Smooth muscle cell (in vitro differentiated cells): ENCODE results near the gene SHE. TPM values are rescaled to one million over a fixed set of nuclear protein-coding genes. Genes with fewer than 3 reads are reported as not detected.

Experiments used
- DNase-seq: peaks from one replicate; lab custom pipeline; 2025; ENCODE audit not compliant: unreplicated experiment; lab: John Stamatoyannopoulos, UW
- H2AFZ ChIP-seq: fragments of 200-600 bp; sonication (generic); 2 replicates; pipeline ENCODE4 v1.6.0; 2016; ENCODE audit warnings: antibody characterized with exemption, low read depth, mild to moderate bottlenecking
- H3F3A ChIP-seq: fragments of 200-600 bp; sonication (generic); 2 replicates; pipeline ENCODE4 v1.6.0; 2017; ENCODE audit warnings: antibody characterized with exemption, low read depth
- H3K27ac ChIP-seq: fragments of 200-600 bp; sonication (generic); 2 replicates; pipeline ENCODE4 v1.5.1; 2016; ENCODE audit warnings: low read depth, mild to moderate bottlenecking
- H3K27me3 ChIP-seq: fragments of 200-600 bp; sonication (generic); 2 replicates; pipeline ENCODE4 v1.6.1; 2016; ENCODE audit warnings: low read depth, mild to moderate bottlenecking
- H3K36me3 ChIP-seq: fragments of 200-600 bp; sonication (generic); 2 replicates; pipeline ENCODE4 v1.5.1; 2016; ENCODE audit warnings: low read depth
- H3K4me1 ChIP-seq: fragments of 200-600 bp; sonication (generic); 2 replicates; pipeline ENCODE4 v1.5.1; 2016; ENCODE audit warnings: low read depth
- H3K4me2 ChIP-seq: fragments of 200-600 bp; sonication (generic); 2 replicates; pipeline ENCODE4 v1.6.0; 2016; ENCODE audit warnings: mild to moderate bottlenecking
- H3K4me3 ChIP-seq: fragments of 200-600 bp; sonication (generic); 2 replicates; pipeline ENCODE4 v1.5.1; 2016; ENCODE audit warnings: mild to moderate bottlenecking
- H3K79me2 ChIP-seq: fragments of 200-600 bp; sonication (generic); 2 replicates; pipeline ENCODE4 v1.6.0; 2016; ENCODE audit warnings: low read depth, mild to moderate bottlenecking
- H3K9ac ChIP-seq: fragments of 200-600 bp; sonication (generic); 2 replicates; pipeline ENCODE4 v1.6.0; 2016; ENCODE audit warnings: low read depth
- H3K9me3 ChIP-seq: fragments of 200-600 bp; sonication (generic); replicated peaks from 2 replicates; pipeline ENCODE4 v1.5.1; 2016; ENCODE audit warnings: low read depth
- H4K20me1 ChIP-seq: fragments of 200-600 bp; sonication (generic); 2 replicates; pipeline ENCODE4 v1.6.0; 2016; ENCODE audit warnings: low read depth
- CTCF ChIP-seq: fragments of 200-600 bp; sonication (generic); IDR thresholded peaks from 2 replicates; pipeline ENCODE4 v1.5.1; 2017; ENCODE audit warnings: borderline replicate concordance, mild to moderate bottlenecking, antibody characterized with exemption; ENCODE audit not compliant: insufficient read depth, poor library complexity, severe bottlenecking
- WGBS: methylation state at CpG from one replicate; pipeline ENCODE4 v1.1.7; 2016; ENCODE audit warnings: low lambda C conversion rate; 5-methylcytosine and 5-hydroxymethylcytosine counted together
- polyA plus RNA-seq: library from polyadenylated mRNA; unstranded; fragments of >200 nt; fragmentation: Nextera tagmentation; extraction: Ambion mirVana; gene quantifications from 2 replicates; pipeline ENCODE4 v1.2.1, GENCODE V29; 2016
- total RNA-seq: library from RNA; depleted of rRNA; stranded (reverse); fragments of >200 nt; gene quantifications from 2 replicates; pipeline ENCODE4 v1.2.3, GENCODE V29; 2014

SHE gene
- total and polyA plus RNA-seq, 2 experiments from 2014 or later, result 0.39 to 0.45 TPM

GRCh38 chr1:154519591-154519991 lies 17.4 kb upstream of the SHE start:
- DNase-seq, result no peak

GRCh38 chr1:154517661-154518060 lies 15.4 kb upstream of the SHE start:
- H3K9me3 ChIP-seq, result no peaks in the 10 kb centered on the region
- no peaks in the 10 kb centered on the region for H3K36me3 ChIP-seq
- no peak for DNase-seq
- peaks cover 17% of the 10 kb centered on the region for H3K27me3 ChIP-seq
- TF ChIP-seq CTCF, result no peak
- no peak overlapping the region for H3K4me3 ChIP-seq
- H3K4me2 ChIP-seq, result no peak overlapping the region
- H3F3A ChIP-seq, result no peaks in the 10 kb centered on the region
- H3K79me2 ChIP-seq, result no peaks in the 10 kb centered on the region
- no peak overlapping the region for H2AFZ ChIP-seq
- 97% methylated on average over 11 of the region's 11 CpGs for WGBS
- H3K4me1 ChIP-seq, result no peaks in the 10 kb centered on the region
- H3K27ac ChIP-seq, result no peak overlapping the region
- no peak overlapping the region for H3K9ac ChIP-seq
- no peaks in the 10 kb centered on the region for H4K20me1 ChIP-seq

More at GRCh38 chr1:154519591-154519991, 17.4 kb upstream of the SHE start:
- no peak overlapping the region for H3K4me2 ChIP-seq
- no peaks in the 10 kb centered on the region for H3K79me2 ChIP-seq
- no peaks in the 10 kb centered on the region for H4K20me1 ChIP-seq
- no peaks in the 10 kb centered on the region for H3K36me3 ChIP-seq
- no peaks in the 10 kb centered on the region for H3K9me3 ChIP-seq
- no peak for TF ChIP-seq CTCF
- no peaks in the 10 kb centered on the region for H3K4me1 ChIP-seq
- 60% methylated on average over 9 of the region's 9 CpGs for WGBS
- H3F3A ChIP-seq, result no peaks in the 10 kb centered on the region
- no peak overlapping the region for H2AFZ ChIP-seq
- peaks cover 24% of the 10 kb centered on the region for H3K27me3 ChIP-seq
- no peak overlapping the region for H3K4me3 ChIP-seq
- no peak overlapping the region for H3K9ac ChIP-seq
- no peak overlapping the region for H3K27ac ChIP-seq

GRCh38 chr1:154514066-154514553 lies 11.9 kb upstream of the SHE start:
- Histone ChIP-seq H3K27ac (no peak overlapping the region), H3K4me3 (no peak overlapping the region), H3K9me3 (no peaks in the 10 kb centered on the region), H3K27me3 (peaks cover 17% of the 10 kb centered on the region), H3F3A (no peaks in the 10 kb centered on the region), H3K36me3 (no peaks in the 10 kb centered on the region), H3K79me2 (no peaks in the 10 kb centered on the region), H3K4me1 (no peaks in the 10 kb centered on the region), H3K9ac (no peak overlapping the region), H3K4me2 (no peak overlapping the region), H4K20me1 (no peaks in the 10 kb centered on the region), H2AFZ (no peak overlapping the region)
- 83% methylated on average over 7 of the region's 7 CpGs for WGBS
- DNase-seq, result no peak
- TF ChIP-seq CTCF, result no peak

- no peak overlapping the region for H3K9ac ChIP-seq
- no peaks in the 10 kb centered on the region for H3K4me1 ChIP-seq
- peaks cover 26% of the 10 kb centered on the region for H3K27me3 ChIP-seq
- H3F3A ChIP-seq, result no peaks in the 10 kb centered on the region
- no peaks in the 10 kb centered on the region for H3K36me3 ChIP-seq
- H4K20me1 ChIP-seq, result no peaks in the 10 kb centered on the region
- H3K4me2 ChIP-seq, result no peak overlapping the region
- H2AFZ ChIP-seq, result no peak overlapping the region
- no peak overlapping the region for H3K4me3 ChIP-seq
- H3K79me2 ChIP-seq, result no peaks in the 10 kb centered on the region
- no peaks in the 10 kb centered on the region for H3K9me3 ChIP-seq
- no peak overlapping the region for H3K27ac ChIP-seq
- no peak for TF ChIP-seq CTCF
- no peak for DNase-seq
- 82% methylated on average over 3 of the region's 3 CpGs for WGBS
These were observed 10.5 kb upstream of the SHE start for GRCh38 chr1:154512760-154513159.
